ENCODE data around the gene STIM1.

STIM1 gene

GRCh38 chr11:3916962-3917361, 61.5 kb downstream of the STIM1 start:
- DNase-seq (ENCODE audit: low spot score): no peak

GRCh38 chr11:3920148-3920852, 64.8 kb downstream of the STIM1 start:
- no peak for DNase-seq (ENCODE audit: low spot score)

- DNase-seq (ENCODE audit: low spot score): no peak
These were observed 66.6 kb downstream of the STIM1 start for GRCh38 chr11:3922056-3922455.

- no peak for DNase-seq (ENCODE audit: low spot score)
These were observed 70.0 kb downstream of the STIM1 start for GRCh38 chr11:3925513-3925912.

DNA sequence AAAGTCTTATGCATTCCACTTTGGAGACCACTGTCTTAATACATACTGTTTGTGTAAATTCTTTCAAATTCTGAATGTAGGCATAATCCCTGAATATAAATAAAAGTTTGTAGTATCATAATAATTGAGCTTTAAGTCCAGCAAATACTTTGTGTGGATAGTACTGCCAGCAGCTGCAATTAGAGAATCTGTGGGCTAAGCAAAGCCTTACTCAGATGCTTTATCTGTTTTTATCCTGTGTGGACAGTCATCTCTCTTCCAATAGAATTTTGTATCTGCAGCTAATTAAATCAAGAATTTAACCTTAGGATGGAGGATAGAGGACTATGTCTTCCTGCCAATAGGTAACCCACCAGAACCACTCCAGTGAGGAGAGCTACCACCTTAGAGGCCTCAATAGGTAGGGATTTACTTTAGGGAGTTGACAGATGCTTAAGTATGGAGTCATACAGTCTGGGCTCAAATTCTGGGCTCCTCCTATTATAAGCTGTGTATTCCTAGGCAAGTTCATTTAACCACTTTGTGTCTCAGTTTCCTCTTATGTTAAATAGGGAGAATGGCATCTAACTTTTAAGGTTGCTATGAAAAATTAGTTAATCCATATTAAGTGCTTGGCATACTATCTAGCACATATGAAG, 71.1 kb downstream of the STIM1 start:
- DNase-seq (ENCODE audit: low spot score): no peak

DNA sequence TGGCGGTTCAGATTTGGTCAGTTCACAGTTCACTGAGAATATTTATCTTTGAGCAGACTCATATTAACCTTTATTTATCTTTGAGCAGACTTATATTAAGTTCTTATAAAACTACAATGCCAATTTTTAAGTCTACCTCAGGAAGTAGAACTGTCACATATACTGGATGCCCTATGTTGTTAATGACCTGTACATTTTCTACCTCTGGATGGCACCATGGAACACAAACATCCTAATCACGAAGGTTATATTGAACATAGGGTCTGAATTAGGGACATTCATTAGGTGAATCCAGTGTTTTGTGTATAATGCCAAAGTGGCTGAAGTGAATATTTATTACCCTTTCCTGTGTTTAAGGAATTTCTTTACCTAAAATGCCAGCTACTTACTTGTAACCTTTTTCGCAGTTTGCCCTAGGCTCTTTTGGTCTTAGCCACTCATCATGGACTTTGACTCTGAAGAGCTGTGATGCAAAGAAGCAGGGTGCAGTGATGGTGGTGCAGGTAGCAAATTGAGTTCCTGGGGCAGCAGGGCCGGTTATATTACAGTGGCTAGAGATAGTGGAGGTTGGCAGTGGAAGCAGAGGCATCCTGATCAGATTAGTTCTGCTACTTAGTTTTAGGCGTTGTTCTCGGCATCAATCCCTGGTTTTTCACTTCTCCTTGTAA, 71.8 kb downstream of the STIM1 start:
- no peak for DNase-seq (ENCODE audit: low spot score)

- peak; percentile 30 for DNase-seq (ENCODE audit: low spot score)
These were observed 73.8 kb downstream of the STIM1 start for GRCh38 chr11:3929232-3929631.

DNA sequence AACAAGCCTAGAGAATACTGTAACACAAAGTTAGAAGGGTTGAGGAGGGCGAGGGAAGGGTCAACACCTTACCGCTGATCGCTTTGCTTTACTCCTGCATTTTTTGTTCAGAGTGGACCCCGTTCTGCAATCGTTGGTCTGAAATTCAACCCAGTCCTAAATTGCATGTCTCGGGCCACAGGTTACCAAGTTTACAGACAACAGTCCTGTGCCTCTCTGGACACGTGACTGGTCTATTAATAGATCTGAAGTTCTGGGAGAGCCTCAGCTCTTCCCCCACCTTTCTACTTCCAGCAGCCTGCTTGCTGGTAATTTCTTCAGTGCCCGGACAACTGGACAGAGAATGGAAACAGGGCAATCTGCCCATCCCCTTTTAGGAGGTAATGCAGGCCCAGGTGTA, 74.2 kb downstream of the STIM1 start:
- DNase-seq (ENCODE audit: low spot score): peak; percentile 13

GRCh38 chr11:3932698-3933097, 77.2 kb downstream of the STIM1 start:
- DNase-seq (ENCODE audit: low spot score): no peak

DNA sequence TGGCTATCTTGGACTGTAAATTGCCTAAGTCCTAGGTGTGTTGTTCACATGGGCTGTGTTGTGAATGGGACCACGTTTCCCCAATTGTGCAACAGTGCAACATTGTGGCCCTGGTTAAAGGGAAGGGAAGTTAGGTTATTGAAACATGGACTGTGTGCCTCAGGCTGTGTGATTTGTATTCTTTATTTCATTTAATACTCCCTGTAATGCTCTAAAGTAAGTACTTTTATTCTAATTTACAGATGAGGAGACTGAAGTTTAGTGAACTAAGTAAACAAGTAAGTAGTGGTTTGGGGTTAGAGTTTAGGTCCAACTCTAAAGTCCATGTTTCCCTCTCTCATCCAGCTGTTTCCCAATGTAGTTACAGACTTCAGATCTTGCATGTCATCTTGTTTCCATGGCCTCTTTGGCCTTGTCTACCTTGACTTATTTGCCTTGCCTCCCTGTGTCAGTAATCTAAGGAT, 77.7 kb downstream of the STIM1 start:
- DNase-seq (ENCODE audit: low spot score): no peak

DNA sequence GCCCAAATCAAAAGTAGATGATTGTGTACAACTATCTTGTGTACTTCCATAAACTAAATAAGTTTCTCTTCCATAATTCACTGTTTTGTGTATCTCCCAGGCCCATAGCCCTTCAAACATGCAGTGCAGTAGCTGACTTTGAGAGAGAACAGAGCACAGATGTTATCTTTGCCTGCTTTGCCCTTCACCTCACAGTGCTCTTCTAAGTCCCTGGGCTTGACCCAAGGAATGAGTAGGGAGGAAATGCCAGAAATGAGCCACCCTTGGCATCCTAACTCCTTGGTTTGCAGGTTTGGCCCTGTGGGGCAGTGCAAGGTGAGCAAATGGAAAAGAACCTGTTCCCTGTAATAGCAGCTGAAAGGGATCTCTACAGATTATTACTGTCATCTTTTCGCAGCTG, 79.2 kb downstream of the STIM1 start:
- DNase-seq (ENCODE audit: low spot score): no peak

- no peak for DNase-seq (ENCODE audit: low spot score)
These were observed 81.1 kb downstream of the STIM1 start for GRCh38 chr11:3936517-3936916.

- peak; percentile 76 for DNase-seq (ENCODE audit: low spot score)
These were observed 83.7 kb downstream of the STIM1 start for GRCh38 chr11:3939211-3939610.

GRCh38 chr11:3939651-3940190, 84.3 kb downstream of the STIM1 start:
- peak; percentile 46 for DNase-seq (ENCODE audit: low spot score)

GRCh38 chr11:3942160-3942955, 86.9 kb downstream of the STIM1 start:
- DNase-seq (ENCODE audit: low spot score): no peak

- DNase-seq (ENCODE audit: low spot score): peak; percentile 50
These were observed 87.6 kb downstream of the STIM1 start for GRCh38 chr11:3942956-3943497.

GRCh38 chr11:3944198-3944597, 88.7 kb downstream of the STIM1 start:
- peak; percentile 47 for DNase-seq (ENCODE audit: low spot score)

GRCh38 chr11:3946455-3947017, 91.1 kb downstream of the STIM1 start:
- no peak for DNase-seq (ENCODE audit: low spot score)

DNA sequence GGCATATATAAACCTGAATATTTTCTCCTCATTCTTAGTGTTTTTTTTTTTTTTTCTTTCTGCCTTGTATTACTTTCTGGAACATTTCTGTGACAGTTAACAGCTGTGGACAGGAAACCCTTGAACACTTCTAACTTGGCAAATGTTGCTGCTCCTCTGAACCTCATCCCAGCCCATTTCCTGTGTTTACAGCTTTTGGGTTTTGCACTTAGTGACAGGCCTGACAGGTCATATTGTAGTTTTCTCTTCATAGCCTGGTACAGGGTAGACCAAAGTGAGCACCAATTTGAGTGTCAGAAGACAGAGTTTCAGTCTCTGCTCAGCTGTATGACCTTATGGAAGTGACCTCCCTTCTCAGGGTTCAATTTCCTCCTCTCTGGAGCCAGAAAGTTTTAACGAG, 91.6 kb downstream of the STIM1 start:
- DNase-seq (ENCODE audit: low spot score): no peak

GRCh38 chr11:3949125-3949524, 93.7 kb downstream of the STIM1 start:
- DNase-seq (ENCODE audit: low spot score): no peak

- DNase-seq (ENCODE audit: low spot score): peak; percentile 59
These were observed 95.7 kb downstream of the STIM1 start for GRCh38 chr11:3950996-3951660.
